ENCODE data around the gene BCKDHA.

The BCKDHA gene

DNA sequence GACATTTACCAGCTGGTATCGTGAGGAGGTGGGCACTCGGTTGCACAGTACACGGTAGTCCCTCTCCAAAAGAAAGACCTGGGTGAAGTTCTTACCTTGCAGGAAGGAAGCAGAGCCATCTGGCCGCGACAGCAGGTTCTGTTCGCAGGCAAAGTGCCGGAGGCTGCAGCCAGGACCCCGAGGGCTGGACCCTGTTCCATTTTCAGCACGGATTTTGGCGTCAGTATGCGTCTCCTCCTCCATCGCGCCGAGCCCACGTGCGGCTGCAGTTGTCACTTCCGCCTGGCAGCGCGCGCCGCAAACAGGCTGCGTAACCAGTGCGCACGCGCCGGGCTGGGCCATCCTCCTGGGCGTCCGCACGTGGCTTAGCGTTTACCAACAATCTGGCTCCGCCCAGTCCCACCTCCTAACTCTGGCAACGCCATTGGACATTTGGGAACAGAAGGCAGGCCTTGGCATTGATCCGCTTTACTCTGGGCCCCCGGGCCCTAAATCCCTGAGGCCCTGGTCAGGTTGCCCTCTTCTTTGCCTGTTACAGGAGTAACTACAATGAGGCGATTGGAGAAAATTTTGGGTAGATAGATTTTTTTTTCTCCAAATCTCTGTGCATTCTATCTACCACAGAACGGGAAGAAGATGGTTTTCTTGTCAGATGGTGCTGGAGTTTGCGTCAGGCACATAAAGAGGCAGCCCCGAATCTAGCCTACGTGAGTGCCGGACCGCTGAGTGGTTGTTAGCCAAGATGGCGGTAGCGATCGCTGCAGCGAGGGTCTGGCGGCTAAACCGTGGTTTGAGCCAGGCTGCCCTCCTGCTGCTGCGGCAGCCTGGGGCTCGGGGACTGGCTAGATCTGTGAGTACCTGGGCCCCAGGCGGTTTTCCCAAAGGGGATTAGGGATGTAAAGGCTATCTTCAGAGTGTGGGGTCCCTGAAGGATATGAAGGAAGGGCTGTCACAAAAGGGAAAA lies at the start of gene BCKDHA, which contains the start of gene EXOSC5:
TSS of gene BCKDHA (plus strand) at position 733 of the 964 bp plus-strand sequence. CDS start at position 743, 10 bp downstream.
TSS of gene EXOSC5 (minus strand) at position 274 of the 964 bp plus-strand sequence. CDS start at position 243, 31 bp downstream.
- peak; percentile 100 for DNase-seq

DNA sequence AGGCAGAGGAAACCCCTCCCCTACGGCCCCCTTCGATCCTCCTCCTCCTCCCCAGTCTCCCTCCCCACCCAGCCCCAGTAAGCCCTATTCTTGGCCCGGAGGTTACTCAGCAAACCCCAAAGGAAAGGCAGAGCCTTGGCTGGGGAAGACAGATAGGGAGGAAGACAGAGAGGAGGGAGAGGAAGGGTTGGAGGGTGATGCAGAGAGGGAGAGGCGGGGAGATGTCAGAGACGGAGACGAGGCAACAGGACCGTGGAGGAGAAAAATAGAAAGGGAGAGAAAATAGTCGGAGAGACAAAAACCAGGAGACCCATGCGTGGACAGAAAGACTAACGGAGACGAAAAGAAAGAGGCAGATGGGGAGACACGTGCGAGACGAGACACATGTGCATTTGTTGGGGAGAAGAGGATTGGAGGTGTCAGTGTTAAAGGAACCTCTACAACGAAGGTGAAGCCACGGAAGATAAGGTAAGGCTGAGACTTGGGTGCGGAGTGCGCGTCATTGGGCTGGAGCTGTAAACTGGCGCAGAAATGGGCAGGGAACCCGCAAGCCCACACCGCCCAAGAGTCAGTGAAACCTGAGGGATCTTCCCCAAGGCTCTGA lies 46.8 kb upstream of the BCKDHA start:
- peak; percentile 94 for DNase-seq

DNA sequence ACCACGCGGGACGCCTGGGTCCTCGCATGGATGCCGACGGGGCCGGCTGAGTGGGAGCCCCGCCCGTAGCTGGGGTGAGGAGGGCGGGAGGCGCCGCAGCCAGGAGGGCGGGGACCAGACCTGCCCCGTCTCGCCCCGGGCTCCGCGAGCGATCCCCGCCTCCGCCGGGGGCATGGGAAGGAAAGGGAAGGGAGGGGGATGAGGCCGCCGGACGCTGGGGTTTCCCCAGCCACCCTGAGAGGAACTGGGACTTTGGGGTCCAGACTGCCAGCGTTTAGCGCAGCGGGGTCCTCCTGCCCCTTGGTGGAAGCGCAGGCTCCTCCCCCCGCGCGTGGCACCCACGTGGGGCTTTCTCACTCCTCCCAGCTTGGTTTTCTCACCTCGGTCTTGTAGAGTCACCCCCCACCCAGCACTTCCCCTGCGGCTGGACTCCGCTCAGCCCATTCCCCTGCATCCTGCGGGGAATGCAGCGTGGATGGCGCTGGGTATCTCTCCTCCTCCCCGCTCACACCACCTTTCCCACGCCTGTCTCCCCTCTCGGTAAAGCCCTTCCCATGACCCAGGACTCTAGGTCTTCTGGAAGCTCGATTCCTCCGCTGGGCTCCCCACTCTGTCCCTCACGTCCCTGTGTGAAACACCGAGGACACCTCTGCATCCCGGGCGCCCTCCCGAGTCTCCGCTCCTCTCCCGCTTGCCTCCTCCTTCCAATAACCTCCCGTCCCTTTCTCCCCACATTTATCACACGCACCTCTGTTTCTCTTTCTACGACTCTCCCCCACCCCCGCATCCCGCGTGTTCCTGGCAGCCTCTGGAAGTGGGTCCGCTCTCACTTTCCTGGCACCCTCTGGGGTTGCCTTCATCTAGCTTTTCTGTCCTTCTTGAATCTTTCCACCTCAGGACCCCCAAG lies 46.0 kb upstream of the BCKDHA start:
- DNase-seq: peak; percentile 90

DNA sequence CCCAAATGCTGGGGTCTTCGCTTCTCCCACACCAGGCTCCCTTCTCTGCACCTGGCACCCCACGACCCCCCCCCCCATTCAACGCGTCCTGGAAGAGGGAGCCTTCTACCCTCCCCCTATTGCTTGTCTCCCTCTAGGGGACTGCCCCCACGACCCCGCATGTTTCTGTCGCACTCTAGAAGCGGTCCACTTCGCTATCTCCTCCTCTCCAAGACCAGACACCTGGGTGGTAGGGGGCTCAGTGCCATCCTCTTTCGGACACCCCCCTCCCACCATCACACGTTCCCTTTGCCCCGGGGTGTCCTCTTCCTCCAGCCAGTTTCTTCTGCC lies 45.4 kb upstream of the BCKDHA start:
- no peak for DNase-seq

DNA sequence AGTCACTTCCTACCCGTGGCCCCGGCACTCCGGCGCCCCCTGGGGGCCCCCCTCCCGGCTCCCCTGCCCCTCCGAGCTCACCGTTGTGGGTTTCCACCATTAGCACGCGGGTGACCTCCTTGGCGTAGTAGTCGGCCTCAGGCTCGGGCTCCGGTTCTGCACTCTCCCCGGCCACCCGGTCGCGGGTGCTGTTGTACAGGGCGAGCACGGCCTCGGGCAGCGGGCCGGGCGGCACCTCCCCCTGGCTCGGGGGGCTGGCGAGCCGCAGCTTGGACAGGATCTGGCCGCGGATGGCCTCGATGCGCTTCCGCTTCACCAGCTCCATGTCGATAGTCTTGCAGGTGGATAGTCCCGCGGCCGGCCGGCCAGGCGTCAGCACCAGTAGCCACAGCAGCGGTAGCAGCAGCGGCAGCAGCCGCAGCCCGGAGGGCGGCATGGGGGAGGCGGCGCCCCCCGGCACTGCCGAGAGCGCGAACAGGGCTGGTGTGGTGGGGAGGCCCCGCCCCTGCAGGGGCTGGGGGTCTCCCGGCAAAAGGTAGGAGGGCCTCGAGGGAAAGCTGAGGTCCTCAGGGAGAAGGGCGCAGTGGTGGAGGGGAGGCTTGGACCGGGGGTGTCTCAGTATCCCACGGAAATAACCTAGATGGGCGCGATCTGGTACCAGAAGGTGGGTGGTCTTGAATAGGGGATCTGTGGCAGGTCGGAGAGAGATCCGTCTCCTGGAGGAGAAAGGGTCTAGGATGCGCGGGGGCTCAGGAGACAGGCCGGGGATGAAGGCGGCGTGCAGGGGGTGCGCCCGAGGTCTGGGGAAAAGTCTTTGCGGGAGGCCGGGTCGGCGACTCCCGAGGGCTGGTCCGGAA lies 44.8 kb upstream of the BCKDHA start:
- DNase-seq: peak; percentile 89

DNA sequence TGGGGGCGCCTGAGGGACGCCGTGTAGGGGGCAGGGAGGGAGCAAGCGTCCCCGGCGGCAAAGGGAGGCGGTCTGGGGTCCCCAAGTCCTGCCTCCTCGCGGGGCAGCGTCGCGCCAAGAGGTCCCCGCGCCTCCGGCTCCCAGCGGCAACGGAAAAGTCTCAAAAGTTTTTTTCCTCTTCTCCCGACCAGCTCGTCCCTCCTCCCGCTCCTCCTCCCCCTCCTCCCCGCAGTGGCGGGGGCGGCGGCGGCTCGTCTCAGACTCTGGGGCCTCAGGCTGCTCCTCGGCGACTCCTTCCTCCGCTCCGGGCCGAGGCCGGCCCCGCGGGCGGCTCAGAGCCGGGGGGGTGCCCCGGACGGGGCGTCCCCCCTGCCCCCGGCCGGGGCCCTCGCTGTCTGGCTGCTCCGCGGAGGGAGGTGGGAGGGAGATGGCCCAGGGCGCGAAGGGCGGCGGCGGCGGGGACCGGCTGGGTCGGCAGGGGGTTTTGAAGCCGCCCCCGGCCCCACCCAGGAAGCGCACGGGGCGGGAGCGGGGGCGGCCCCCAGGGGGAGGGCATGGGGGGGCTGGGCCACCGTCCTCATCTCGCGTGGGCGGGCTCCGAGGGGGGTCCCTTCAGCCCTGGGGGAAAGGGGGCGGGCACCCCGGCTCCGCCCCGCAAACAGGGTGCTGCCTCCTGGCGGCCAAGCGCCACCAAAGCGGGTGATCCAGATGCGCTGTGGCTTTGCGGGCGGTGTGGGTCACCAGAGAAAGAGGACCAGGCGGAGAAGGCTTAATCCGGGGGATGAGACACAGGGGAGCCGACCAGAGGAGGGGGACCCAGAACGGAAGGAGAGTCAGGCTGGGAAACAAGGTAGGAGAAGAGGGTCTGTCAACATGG lies 43.9 kb upstream of the BCKDHA start, which contains the start of gene TGFB1:
TSS of gene TGFB1 (minus strand) at position 457 of the 877 bp plus-strand sequence. CDS start 878 bp downstream, outside the sequence.
- DNase-seq: peak; percentile 96

DNA sequence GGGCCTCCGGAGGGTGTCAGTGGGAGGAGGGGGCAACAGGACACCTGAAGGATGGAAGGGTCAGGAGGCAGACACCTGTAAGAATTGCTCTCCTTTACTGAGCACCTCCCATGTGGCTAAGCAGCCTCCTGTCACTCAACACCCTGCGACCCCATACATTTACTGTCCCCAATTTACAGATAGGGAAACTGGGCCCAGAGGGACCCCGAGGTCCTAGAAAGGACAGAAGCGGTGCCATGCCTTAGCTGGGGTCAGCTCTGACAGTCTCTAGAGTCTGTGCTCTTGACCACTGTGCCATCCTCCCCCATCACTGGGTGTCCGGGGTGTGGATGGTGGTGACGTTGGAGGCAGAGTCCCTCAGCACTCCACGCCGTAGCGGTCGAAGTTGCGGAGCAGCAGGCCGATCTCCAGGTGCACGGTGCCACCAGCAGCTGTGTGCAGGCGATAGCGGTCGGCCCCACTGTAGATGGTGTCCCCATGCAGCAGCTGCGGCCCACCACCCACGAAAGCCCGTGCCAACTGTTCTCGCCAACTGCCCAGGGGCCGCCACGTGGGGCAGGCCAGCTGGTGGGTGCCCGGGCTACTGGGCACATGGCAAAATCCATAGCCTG lies 43.2 kb upstream of the BCKDHA start:
- no peak for DNase-seq

DNA sequence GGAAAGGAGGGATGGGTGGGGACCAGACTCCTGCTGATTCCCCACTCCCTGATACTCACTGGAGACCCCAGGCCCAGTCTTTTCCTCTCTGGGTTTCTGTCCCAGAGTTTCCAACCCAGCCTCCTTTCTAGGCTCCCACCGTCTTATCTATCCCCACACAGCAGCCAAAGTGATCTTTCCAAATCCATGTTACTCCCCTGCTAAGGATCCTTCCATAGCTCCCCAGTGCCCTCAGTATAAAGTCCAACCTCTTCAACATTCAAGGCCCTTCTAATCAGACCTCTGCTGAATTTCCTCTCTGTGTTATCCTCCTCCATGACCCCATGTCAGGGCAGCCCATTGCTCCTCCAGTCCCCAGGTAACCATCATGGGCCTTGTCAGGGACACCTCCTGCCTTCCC lies 42.6 kb upstream of the BCKDHA start:
- no peak for DNase-seq

DNA sequence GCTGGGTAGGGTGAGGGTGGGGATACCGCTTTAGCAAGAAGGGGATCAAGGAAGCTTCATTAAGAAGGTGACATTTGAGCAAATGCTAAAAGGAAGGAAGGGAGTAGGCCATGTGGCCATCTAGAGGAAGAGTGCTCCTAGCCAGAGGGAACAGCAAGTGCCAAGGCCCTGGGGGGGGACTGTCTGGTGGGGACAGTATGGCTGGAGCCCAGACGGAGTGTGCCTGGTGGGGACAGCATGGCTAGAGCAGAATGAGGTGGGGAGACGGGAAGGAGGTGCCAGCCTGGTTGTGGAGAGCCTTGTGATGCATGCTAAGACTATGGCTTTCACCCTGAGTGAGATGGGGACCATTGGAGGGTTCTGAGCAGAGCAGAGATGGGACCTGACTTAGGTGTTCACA lies 41.8 kb upstream of the BCKDHA start:
- no peak for DNase-seq

DNA sequence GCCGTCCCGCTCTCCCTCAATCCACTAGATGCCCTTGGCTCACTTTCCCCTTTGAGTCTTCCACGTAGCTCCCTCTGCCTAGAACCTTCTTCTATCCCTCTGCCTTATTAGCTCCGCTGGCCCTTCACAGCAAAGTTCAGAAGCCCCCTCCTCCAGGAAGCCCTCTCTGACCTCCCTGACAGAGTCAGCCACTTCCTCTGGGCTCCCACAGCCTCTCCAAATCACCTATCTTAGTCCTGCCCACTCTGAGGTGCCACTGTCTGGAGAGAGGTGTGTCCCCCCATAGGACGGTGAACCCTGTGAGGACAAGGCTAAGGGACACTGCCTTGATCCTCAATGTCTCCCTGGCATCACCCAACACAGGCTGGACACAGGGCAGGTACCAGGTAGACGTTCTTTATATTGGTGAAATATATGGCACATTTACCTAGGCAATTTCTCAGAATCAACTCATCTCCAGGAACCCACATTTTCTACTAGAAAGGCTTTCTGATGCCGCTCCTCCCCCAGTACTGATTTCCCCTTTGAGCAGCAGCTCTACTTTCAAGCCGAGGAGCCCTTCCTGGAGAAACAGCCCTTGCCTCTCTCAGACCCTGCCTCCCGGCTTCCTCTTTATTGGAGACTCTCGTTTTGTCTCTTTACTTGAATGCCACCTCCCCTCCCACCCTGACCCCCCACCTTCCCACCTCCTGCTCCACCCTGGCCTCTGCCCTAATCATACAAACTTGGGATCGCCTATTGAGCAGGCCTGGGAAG lies 40.5 kb upstream of the BCKDHA start:
- DNase-seq: peak; percentile 62

DNA sequence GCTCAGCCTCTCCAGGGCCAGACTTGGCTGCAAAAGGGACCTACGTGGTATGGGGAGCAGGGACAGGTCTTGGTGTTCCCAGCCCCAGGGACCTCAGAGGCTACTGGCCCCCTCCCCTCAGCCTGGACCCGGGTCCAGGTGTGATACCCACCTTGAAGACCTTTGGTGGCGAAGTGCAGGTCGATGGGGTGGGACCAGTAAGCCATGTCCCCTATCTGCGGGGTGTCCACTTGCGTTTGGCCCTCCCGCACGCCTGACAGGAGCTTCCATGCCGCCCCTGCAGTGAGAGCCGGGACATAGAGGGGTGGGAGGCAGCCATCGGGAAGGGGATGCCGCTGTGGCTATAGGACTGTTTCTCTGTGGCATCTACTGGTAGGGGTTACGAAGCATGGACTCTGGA lies 39.9 kb upstream of the BCKDHA start:
- DNase-seq: no peak

DNA sequence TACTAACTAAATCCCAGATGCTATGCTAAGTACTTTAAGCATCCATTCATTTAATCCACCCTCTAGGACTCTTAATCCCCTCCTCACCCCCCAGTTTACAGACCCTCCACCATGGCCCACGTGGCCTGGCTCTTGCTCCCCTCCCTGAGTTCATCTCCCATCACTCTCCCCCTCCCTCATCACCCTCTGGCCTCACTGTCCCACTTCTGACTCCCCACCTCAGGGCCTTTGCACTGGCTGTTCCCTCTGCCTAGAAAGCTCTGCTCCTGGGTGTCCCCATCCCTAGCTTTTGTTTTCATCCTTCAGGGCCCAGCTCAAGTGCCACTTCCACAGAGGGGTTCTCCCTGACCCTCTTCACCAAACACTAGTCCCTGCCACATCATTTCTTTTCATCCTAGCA lies 37.9 kb upstream of the BCKDHA start:
- DNase-seq: no peak

DNA sequence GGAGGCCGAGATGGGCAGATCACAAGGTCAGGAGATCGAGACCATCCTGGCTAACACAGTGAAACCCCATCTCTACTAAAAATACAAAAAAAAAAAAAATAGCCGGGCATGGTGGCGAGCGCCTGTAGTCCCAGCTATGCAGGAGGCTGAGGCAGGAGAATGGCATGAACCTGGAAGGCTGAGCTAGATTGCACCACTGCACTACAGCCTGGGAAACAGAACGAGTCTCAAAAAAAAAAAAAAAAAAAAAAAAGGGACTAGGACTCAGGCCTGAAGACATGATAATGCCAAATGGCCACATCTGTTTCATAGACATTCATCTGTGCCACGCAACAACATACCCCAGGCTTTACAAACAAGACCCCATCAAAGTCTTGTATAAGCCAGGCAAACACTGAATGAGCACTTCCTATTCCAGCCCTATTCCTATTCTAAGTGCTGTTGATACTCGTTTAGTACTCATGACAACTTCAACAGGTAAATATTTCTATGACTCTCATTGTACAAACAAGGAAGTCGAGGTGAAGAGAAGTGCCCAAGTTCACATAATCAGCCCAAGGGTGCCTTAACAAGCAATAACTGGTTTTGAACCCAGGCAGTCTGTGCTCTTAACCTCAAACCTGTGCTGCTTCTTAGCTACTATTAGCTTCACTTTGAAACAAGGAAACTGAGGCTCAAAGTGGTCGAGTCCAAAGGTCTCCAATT lies 35.3 kb upstream of the BCKDHA start:
- no peak for DNase-seq

DNA sequence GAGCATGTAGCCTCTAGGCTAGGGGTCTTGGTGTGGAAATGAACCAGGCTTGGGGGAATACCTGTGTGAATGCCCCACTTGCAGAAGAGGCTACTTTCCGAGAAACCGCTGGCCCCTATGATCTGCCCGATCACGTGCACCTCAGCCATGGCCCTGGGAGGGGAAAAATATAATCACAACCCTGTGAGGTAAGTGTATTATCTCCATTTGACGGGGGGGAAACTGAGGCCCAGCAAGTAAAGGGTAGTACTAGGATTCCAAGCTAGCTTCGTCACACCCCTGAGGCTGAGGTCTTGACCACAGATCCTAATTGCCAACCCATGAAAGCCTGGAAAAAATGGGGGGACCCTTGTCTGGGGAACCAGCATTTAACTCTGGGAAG lies 34.3 kb upstream of the BCKDHA start:
- DNase-seq: no peak

DNA sequence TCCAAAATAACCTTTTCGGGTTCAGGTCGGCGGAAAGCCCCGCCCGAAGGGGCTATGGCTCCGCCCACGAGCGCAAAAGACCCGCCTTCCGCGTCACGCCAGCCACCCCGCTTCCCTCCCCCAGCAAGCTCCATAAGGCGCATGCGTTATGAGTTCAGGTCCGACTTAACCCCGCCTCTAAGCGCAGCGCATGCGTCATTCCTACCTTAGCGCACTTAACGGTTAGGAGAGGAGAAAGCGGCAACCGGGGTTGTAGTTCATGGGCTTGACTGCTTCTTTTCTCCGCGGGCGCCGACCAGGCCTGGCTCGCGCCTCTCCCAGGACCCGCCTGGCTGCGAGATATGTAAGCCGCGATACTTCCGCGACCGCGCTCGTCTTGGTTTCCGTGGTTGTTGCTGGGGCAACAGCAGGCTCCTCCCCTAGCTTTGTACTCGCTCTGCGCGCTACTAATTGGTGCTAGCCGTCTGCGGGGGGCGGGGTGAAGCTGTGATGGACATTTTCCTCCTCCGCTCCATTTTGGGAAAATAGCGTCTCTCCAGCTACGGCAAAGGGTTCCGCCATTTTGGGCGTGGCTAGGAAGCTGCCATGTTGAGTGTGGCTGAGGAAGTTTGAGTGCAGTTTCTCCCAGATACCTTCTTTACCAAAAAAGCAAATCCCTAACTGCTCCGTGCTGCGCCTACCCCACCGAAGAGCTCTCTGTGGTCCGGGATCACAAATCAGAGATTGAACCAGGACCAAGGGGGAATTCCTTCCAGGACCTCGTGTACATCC lies 33.7 kb upstream of the BCKDHA start, which contains the start of gene B9D2:
TSS of gene B9D2 (minus strand) at position 397 of the 771 bp plus-strand sequence. CDS start 630 bp downstream, outside the sequence.
- peak; percentile 99 for DNase-seq

DNA sequence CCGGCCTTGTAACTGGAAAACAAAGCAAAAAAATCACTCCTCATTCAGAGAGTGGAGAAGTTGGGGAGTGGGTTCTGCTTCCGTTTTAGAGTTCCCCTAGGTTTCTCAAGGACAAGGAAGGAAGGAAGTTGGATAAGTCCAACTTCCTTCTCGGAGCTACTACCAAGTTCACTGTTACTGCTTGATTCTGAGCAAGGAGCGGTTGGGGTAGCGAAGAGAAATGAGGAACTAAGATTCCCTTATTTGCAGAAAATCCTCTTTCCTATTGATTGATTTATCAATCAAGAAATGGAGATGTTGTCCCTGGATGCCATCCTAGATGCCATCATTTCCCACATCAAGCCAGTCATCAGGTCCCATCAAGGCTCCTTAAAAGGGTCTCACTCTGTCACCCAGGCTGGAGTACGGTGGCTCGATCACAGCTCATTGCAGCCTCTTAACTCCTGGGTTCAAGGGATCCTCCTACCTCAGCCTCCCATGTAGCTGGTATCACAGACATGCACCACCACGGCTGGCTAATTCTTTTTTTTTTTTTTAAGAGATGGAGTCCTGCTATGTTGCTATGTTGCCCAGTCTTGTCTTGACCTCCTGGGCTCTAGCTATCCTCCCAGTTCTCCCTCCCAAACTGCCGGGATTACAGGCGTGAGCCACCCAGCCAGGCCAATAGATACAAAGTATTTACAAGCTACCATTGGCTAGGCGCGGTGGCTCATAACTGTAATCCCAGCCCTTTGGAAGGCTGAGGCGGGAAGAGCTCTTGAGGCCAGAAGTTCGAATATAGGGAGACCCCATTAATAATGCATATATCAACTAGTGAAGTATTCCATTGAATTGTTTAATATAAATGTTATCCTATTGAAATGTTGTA lies 32.9 kb upstream of the BCKDHA start:
- peak; percentile 69 for DNase-seq

DNA sequence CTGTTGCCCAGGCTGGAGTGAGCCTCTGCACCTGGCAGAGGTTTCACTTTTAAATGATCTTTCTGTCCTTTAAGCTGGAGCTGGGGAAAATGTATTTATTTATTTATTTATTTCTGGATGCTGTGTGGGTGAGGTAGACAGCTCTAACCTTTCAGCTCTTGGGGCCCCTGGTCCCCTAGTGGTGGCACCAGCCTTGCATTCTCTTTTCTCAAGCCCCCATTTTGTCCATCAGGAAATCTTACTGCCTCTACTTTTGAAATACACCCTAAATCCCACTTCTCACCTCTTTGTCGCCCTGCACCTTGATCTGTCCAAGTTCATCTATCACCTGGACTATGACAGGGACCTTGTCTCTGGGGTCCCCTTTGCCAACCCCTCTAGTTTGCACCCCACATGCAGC lies 31.5 kb upstream of the BCKDHA start:
- DNase-seq: peak; percentile 72
